ENCODE data around the gene USF2. TPM values are rescaled to one million over a fixed set of nuclear protein-coding genes. Genes with fewer than 3 reads are reported as not detected.

Gene USF2
- total and polyA plus RNA-seq, 2 donors (not counting 1 experiment from before 2014, with no cell fraction given) = 318 to 377 TPM

DNA sequence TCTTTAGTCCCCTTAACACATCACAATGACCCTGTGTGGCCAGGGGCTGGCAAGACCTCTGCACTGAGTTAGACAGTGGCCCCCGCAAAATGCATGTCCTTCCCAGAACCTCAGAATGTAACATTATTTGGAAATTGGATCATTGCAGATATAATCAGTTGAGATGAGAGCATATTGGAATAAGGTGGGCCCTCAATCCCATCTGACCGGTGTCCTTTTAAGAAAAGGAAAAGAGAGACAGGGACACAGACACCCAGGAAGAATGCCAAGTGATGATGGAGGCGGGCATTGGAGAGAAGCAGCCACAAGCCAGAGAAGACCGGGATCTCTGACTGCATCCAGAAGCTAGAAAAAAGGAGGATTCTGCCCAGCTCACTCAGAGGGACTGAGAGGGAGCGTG lies 42.0 kb upstream of the USF2 start:
- no peaks in the 10 kb centered on the region for H3K79me2 ChIP-seq (ENCODE audit: control insufficient read depth, insufficient read depth, low read length)
- no peak overlapping the region for H3K27ac Mint-ChIP-seq

DNA sequence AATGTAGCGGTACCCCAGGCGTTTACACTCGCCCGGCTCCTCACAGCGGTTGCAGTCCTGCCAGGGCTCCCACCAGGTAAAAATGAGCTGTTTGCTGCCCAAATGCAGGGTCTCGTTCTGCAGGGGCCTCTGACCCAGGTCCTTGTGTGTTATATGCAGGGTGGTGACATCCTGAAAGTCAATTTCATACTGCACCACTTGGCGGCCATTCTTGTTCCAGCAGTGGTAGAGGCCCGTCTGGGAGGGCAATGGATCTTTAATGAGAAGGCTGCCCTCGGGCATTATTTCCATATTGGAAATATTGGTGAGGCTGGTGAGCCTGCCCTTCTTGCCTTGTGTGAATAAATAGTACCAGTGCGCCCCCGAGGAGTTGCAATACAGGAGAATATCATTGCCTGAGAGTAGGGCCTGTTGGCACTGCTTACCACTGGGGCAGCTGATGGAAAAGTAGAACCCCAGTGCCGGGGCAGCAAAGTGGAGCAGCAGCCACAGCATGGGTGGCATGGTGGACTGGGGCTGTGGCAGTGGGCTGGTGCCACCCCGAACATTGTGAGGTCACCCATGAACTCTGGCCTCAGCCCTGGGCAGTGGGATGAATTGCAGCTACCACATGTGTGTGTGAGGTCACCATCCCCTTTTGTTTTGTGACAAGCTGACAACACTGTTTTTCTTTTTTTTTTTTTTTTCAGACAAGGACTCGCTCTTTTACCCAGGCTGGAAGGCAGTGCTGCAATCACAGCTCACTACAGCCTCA lies 40.4 kb upstream of the USF2 start, which contains the start of gene FAM187B:
FAM187B (minus strand) TSS at position 563 of the 754 bp plus-strand sequence; CDS start at position 504, 59 bp downstream.
- H3K36me3 ChIP-seq (replicated peaks in 1 of 2; ENCODE audit: control extremely low read depth in 1 of 2, control insufficient read depth in 1 of 2, extremely low read depth in 1 of 2, insufficient read depth in 2 of 2, low read length in 1 of 2) = no peaks in the 10 kb centered on the region
- peaks cover 16 to 20% of the 10 kb centered on the region in 2 donors for H3K4me1 ChIP-seq (ENCODE audit: control insufficient read depth in 2 of 2, insufficient read depth in 2 of 2, low read length in 2 of 2)
- POLR2A ChIA-PET = no interaction called here
- CTCF ChIA-PET = no interaction called here
- no peaks in the 10 kb centered on the region for H3K27me3 ChIP-seq (replicated peaks in 1 of 4; ENCODE audit: control extremely low read depth in 1 of 4, control insufficient read depth in 3 of 4, insufficient read depth in 4 of 4, low read length in 3 of 4)
- Mint-ChIP-seq H3K27me3 (peaks cover 3% of the 10 kb centered on the region), H3K4me1 (peaks cover 13% of the 10 kb centered on the region), H3K9me3 (ENCODE audit: insufficient read depth) (no peaks in the 10 kb centered on the region), H3K27ac (peak within 1 kb of the TSS; percentile 26), H3K4me3 (no peak within 1 kb of the TSS)
- TF ChIP-seq, protein P1, sequence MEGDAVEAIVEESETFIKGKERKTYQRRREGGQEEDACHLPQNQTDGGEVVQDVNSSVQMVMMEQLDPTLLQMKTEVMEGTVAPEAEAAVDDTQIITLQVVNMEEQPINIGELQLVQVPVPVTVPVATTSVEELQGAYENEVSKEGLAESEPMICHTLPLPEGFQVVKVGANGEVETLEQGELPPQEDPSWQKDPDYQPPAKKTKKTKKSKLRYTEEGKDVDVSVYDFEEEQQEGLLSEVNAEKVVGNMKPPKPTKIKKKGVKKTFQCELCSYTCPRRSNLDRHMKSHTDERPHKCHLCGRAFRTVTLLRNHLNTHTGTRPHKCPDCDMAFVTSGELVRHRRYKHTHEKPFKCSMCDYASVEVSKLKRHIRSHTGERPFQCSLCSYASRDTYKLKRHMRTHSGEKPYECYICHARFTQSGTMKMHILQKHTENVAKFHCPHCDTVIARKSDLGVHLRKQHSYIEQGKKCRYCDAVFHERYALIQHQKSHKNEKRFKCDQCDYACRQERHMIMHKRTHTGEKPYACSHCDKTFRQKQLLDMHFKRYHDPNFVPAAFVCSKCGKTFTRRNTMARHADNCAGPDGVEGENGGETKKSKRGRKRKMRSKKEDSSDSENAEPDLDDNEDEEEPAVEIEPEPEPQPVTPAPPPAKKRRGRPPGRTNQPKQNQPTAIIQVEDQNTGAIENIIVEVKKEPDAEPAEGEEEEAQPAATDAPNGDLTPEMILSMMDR (IDR thresholded peaks at IDR 0.05) = no peak
- no peak for TF ChIP-seq EZH2 (IDR thresholded peaks at IDR 0.05; ENCODE audit: borderline replicate concordance, insufficient read depth, low read depth, low read length, poor library complexity, severe bottlenecking)
- DNase-seq (no peak), ATAC-seq (ENCODE audit: low read depth) (no peak)
- H3K4me3 ChIP-seq (ENCODE audit: control extremely low read depth in 1 of 5, extremely low read depth in 1 of 5, insufficient read depth in 1 of 5, low read depth in 2 of 5, low read length in 4 of 5) = no peak within 1 kb of the TSS
- no peak within 1 kb of the TSS for H3K27ac ChIP-seq (ENCODE audit: low read length in 2 of 2)
- no peak within 1 kb of the TSS for H3K9ac ChIP-seq (ENCODE audit: low read length)
- peaks cover 0 to 4% (median 0%) of the 10 kb centered on the region in 3 donors for H3K9me3 ChIP-seq (ENCODE audit: control extremely low read depth in 1 of 3, control insufficient read depth in 2 of 3, insufficient read depth in 1 of 3, low read length in 2 of 3)
- H3K4me2 ChIP-seq (replicated peaks; ENCODE audit: low read depth, low read length, poor library complexity, severe bottlenecking) = no peak within 1 kb of the TSS
- intact Hi-C loops (cut with micrococcal nuclease) = no loop called here
- 92% methylated on average over 8 of the region's 14 CpGs for WGBS (ENCODE audit: insufficient coverage)
- no peaks in the 10 kb centered on the region for H3K79me2 ChIP-seq (ENCODE audit: control insufficient read depth, insufficient read depth, low read length)
- H2AFZ ChIP-seq (ENCODE audit: insufficient read depth, low read depth, low read length, poor library complexity, severe bottlenecking) = no peak within 1 kb of the TSS
- H4K20me1 ChIP-seq (ENCODE audit: control insufficient read depth, insufficient read depth, low read length, poor library complexity, severe bottlenecking) = no peaks in the 10 kb centered on the region

More for the DNA sequence above, 42.0 kb upstream of the USF2 start:
- Mint-ChIP-seq H3K4me1 (peaks cover 17% of the 10 kb centered on the region), H3K4me3 (no peak overlapping the region), H3K27me3 (peaks cover 3% of the 10 kb centered on the region), H3K9me3 (ENCODE audit: insufficient read depth) (no peaks in the 10 kb centered on the region)
- Histone ChIP-seq H2AFZ (ENCODE audit: insufficient read depth, low read depth, low read length, poor library complexity, severe bottlenecking) (no peak overlapping the region), H4K20me1 (ENCODE audit: control insufficient read depth, insufficient read depth, low read length, poor library complexity, severe bottlenecking) (no peaks in the 10 kb centered on the region), H3K9ac (ENCODE audit: low read length) (no peak overlapping the region), H3K9me3 (ENCODE audit: control extremely low read depth in 1 of 3, control insufficient read depth in 2 of 3, insufficient read depth in 1 of 3, low read length in 2 of 3) (peaks cover 0 to 14% (median 0%) of the 10 kb centered on the region in 3 donors), H3K4me3 (ENCODE audit: control extremely low read depth in 1 of 5, extremely low read depth in 1 of 5, insufficient read depth in 1 of 5, low read depth in 2 of 5, low read length in 4 of 5) (no peak overlapping the region), H3K27ac (ENCODE audit: low read length in 2 of 2) (no peak overlapping the region), H3K4me2 (replicated peaks; ENCODE audit: low read depth, low read length, poor library complexity, severe bottlenecking) (no peak overlapping the region), H3K27me3 (replicated peaks in 1 of 4; ENCODE audit: control extremely low read depth in 1 of 4, control insufficient read depth in 3 of 4, insufficient read depth in 4 of 4, low read length in 3 of 4) (no peaks in the 10 kb centered on the region), H3K36me3 (replicated peaks in 1 of 2; ENCODE audit: control extremely low read depth in 1 of 2, control insufficient read depth in 1 of 2, extremely low read depth in 1 of 2, insufficient read depth in 2 of 2, low read length in 1 of 2) (no peaks in the 10 kb centered on the region), H3K4me1 (ENCODE audit: control insufficient read depth in 2 of 2, insufficient read depth in 2 of 2, low read length in 2 of 2) (peaks cover 16 to 20% of the 10 kb centered on the region in 2 donors)
- WGBS (ENCODE audit: insufficient coverage) = 100% methylated on average over 4 of the region's 5 CpGs
- CTCF ChIA-PET = interaction anchor here (1.2 kb wide), 1 partner anchor 9 kb away, joined by 3 read pairs; no protein-coding TSS in a partner anchor
- POLR2A ChIA-PET = interaction anchor here (0.7 to 1.2 kb wide), 2 partner anchors 22 to 127 kb away, joined by 3 to 6 read pairs; no protein-coding TSS in a partner anchor
- intact Hi-C loops (cut with micrococcal nuclease) = no loop called here
- no peak for DNase-seq
- TF ChIP-seq, protein P1 (IDR thresholded peaks at IDR 0.05) = no peak
- TF ChIP-seq EZH2 (IDR thresholded peaks at IDR 0.05; ENCODE audit: borderline replicate concordance, insufficient read depth, low read depth, low read length, poor library complexity, severe bottlenecking) = no peak
- ATAC-seq (ENCODE audit: low read depth) = no peak

Measured in B cell (primary cell).